H1 (cell line): ENCODE results near the gene COQ10B. TPM values are rescaled to one million over a fixed set of nuclear protein-coding genes. Genes with fewer than 3 reads are reported as not detected.

Source experiments
- CTCF ChIA-PET: fragments of 300-600 bp; sonication (Branson Sonifier 250); formaldehyde crosslinking; loops from one replicate; lab custom pipeline; 2021; ENCODE audit not compliant: partially characterized antibody; lab: Charles Lee
- POLR2A ChIA-PET: fragments of 300-600 bp; sonication (Branson Sonifier 250); formaldehyde crosslinking; loops from one replicate; lab custom pipeline; 2021; ENCODE audit warnings: inconsistent platforms; ENCODE audit not compliant: partially characterized antibody; lab: Charles Lee
- DNase-seq, 2 experiments: peaks; one replicate each; pipeline versions ENCODE4 v3.0.0 to v3.0.0-alpha.2; 2010 to 2022; ENCODE audit warnings: low spot score in 2 of 2, low read depth in 1 of 2, mixed read lengths in 1 of 2
- FAIRE-seq: peaks from 2 replicates; lab custom pipeline; 2011; peaks lifted over from hg19 to GRCh38; lab: Jason Lieb, UNC
- H2AFZ ChIP-seq: 2 replicates; pipeline ENCODE4 v1.8.1; 2012; ENCODE audit warnings: low read length, inconsistent platforms
- H2AK5ac ChIP-seq: 2 replicates; pipeline ENCODE4 v1.6.1; 2013; ENCODE audit warnings: low read depth, low read length
- H2BK120ac ChIP-seq: replicated peaks from 2 replicates; pipeline ENCODE3; 2013; ENCODE audit warnings: low read depth, low read length, inconsistent platforms
- H2BK12ac ChIP-seq: 2 replicates; pipeline ENCODE4 v1.6.1; 2013; ENCODE audit warnings: low read depth, low read length
- H2BK15ac ChIP-seq: 2 replicates; pipeline ENCODE4 v1.6.1; 2013; ENCODE audit warnings: low read length
- H2BK20ac ChIP-seq: 2 replicates; pipeline ENCODE4 v1.6.1; 2013; ENCODE audit warnings: low read length
- H2BK5ac ChIP-seq: 2 replicates; pipeline ENCODE4 v1.6.1; 2013; ENCODE audit warnings: low read depth, low read length
- H3K14ac ChIP-seq: 2 replicates; pipeline ENCODE4 v1.6.1; 2013; ENCODE audit warnings: inconsistent platforms; ENCODE audit not compliant: insufficient read length
- H3K18ac ChIP-seq: 2 replicates; pipeline ENCODE4 v1.6.1; 2013; ENCODE audit warnings: low read length; ENCODE audit errors: extremely low read depth
- H3K23ac ChIP-seq: 2 replicates; pipeline ENCODE4 v1.6.1; 2013; ENCODE audit warnings: inconsistent platforms; ENCODE audit not compliant: insufficient read length
- H3K23me2 ChIP-seq: 2 replicates; pipeline ENCODE4 v1.6.1; 2013; ENCODE audit warnings: low read depth, low read length
- H3K27ac ChIP-seq: 2 replicates; pipeline ENCODE4 v1.6.1; 2011; ENCODE audit warnings: low read depth, low read length, inconsistent platforms
- H3K27me3 ChIP-seq, 4 experiments: replicated peaks in 1 of 4; 1 replicate in 1 of 4; 2 replicates in 3 of 4; pipeline versions ENCODE4 v1.6.1 to v1.8.1; 2011 to 2013; ENCODE audit warnings: low read length in 3 of 4, mild to moderate bottlenecking in 3 of 4, inconsistent platforms in 2 of 4, mixed read lengths in 2 of 4, moderate library complexity in 1 of 4; ENCODE audit not compliant: control insufficient read depth in 3 of 4, insufficient read depth in 3 of 4; ENCODE audit errors: extremely low read depth in 1 of 4
- H3K36me3 ChIP-seq, 4 experiments: 2 replicates each; pipeline versions ENCODE4 v1.6.1 to v1.8.1; 2011 to 2013; ENCODE audit warnings: mild to moderate bottlenecking in 4 of 4, low read length in 3 of 4, moderate library complexity in 2 of 4, control low read depth in 1 of 4, inconsistent platforms in 1 of 4; ENCODE audit not compliant: insufficient read depth in 4 of 4, control insufficient read depth in 2 of 4
- H3K4ac ChIP-seq: replicated peaks from 2 replicates; pipeline ENCODE3; 2013; ENCODE audit warnings: low read length, low read depth, mixed read lengths, inconsistent platforms; ENCODE audit not compliant: insufficient read length
- H3K4me1 ChIP-seq, 4 experiments: replicated peaks in 1 of 4; 1 replicate in 1 of 4; 2 replicates in 3 of 4; pipeline versions ENCODE4 v1.6.1 to v1.8.1; 2011 to 2013; ENCODE audit warnings: low read length in 3 of 4, inconsistent platforms in 2 of 4, mixed read lengths in 1 of 4; ENCODE audit not compliant: insufficient read depth in 4 of 4, control insufficient read depth in 3 of 4
- H3K4me2 ChIP-seq, 2 experiments: 2 replicates each; pipeline versions ENCODE4 v1.6.1 to v1.8.1; 2011 to 2013; ENCODE audit warnings: low read depth in 2 of 2, low read length in 2 of 2, control low read depth in 1 of 2, inconsistent platforms in 1 of 2, mild to moderate bottlenecking in 1 of 2; ENCODE audit not compliant: insufficient read depth in 1 of 2
- H3K4me3 ChIP-seq, 4 experiments: fragments of 200-600, 300-600 bp in 1 of 4; sonication (generic), shearing (Covaris generic), sonication (Bioruptor Twin) in 1 of 4; 2 replicates each; pipeline versions ENCODE4 v1.5.1 to v1.8.1; 2011 to 2016; ENCODE audit warnings: low read length in 4 of 4, low read depth in 3 of 4, control low read depth in 2 of 4, inconsistent platforms in 2 of 4, mild to moderate bottlenecking in 2 of 4, mixed read lengths in 1 of 4, moderate library complexity in 1 of 4; ENCODE audit not compliant: insufficient read depth in 2 of 4; ENCODE audit errors: extremely low read depth in 1 of 4
- H3K56ac ChIP-seq: replicated peaks from 2 replicates; pipeline ENCODE3; 2013; ENCODE audit warnings: low read depth, mild to moderate bottlenecking, mixed read lengths, low read length, inconsistent platforms; ENCODE audit not compliant: insufficient read length
- H3K79me1 ChIP-seq: 2 replicates; pipeline ENCODE4 v1.6.1; 2013; ENCODE audit warnings: low read depth, low read length, control low read depth
- H3K79me2 ChIP-seq, 2 experiments: 2 replicates each; pipeline versions ENCODE4 v1.6.1 to v1.8.1; 2012 to 2013; ENCODE audit warnings: low read length in 2 of 2, mild to moderate bottlenecking in 2 of 2, inconsistent platforms in 1 of 2; ENCODE audit not compliant: insufficient read depth in 2 of 2, control insufficient read depth in 1 of 2
- H3K9ac ChIP-seq, 4 experiments: replicated peaks in 1 of 4; 1 replicate in 1 of 4; 2 replicates in 3 of 4; pipeline versions ENCODE4 v1.6.1 to v1.8.1; 2011 to 2013; ENCODE audit warnings: low read depth in 3 of 4, low read length in 3 of 4, control low read depth in 2 of 4, mild to moderate bottlenecking in 2 of 4, moderate library complexity in 2 of 4, inconsistent platforms in 1 of 4; ENCODE audit errors: extremely low read depth in 1 of 4
- H3K9me3 ChIP-seq, 2 experiments: 2 replicates each; pipeline versions ENCODE4 v1.6.1 to v1.8.1; 2012 to 2013; ENCODE audit warnings: mild to moderate bottlenecking in 2 of 2, moderate library complexity in 2 of 2, control low read depth in 1 of 2, inconsistent platforms in 1 of 2, low read depth in 1 of 2, low read length in 1 of 2, mixed read lengths in 1 of 2; ENCODE audit not compliant: insufficient read depth in 2 of 2
- H4K20me1 ChIP-seq, 2 experiments: replicated peaks in 1 of 2; 2 replicates each; pipeline versions ENCODE3 to v1.8.1; 2011 to 2013; ENCODE audit warnings: inconsistent platforms in 2 of 2, low read length in 2 of 2, mild to moderate bottlenecking in 1 of 2; ENCODE audit not compliant: insufficient read depth in 2 of 2, control insufficient read depth in 1 of 2
- H4K5ac ChIP-seq: 2 replicates; pipeline ENCODE4 v1.6.1; 2013; ENCODE audit warnings: low read length, low read depth, mixed read lengths, inconsistent platforms; ENCODE audit not compliant: insufficient read length
- H4K8ac ChIP-seq: 2 replicates; pipeline ENCODE4 v1.8.0; 2013; ENCODE audit warnings: mild to moderate bottlenecking, moderate library complexity, low read length, inconsistent platforms; ENCODE audit not compliant: insufficient read depth; ENCODE audit errors: extremely low read depth
- H4K91ac ChIP-seq: replicated peaks from 2 replicates; pipeline ENCODE3; 2013; ENCODE audit warnings: low read length, mixed read lengths, inconsistent platforms; ENCODE audit not compliant: insufficient read length
- CHD1 ChIP-seq: IDR thresholded peaks from 2 replicates; pipeline ENCODE4 v1.6.1; 2012; ENCODE audit warnings: low read depth, low read length, improper control_type of control experiment
- CTCF ChIP-seq, 3 experiments: IDR thresholded peaks; 1 replicate in 2 of 3; 2 replicates in 1 of 3; pipeline versions ENCODE4 v1.5.1 to v1.6.1; 2011; ENCODE audit warnings: low read length in 3 of 3, mild to moderate bottlenecking in 3 of 3, inconsistent platforms in 2 of 3, low read depth in 1 of 3, moderate library complexity in 1 of 3; ENCODE audit not compliant: insufficient read depth in 1 of 3; ENCODE audit errors: control extremely low read depth in 1 of 3
- RFX5 ChIP-seq: IDR thresholded peaks from 2 replicates; pipeline ENCODE4 v1.6.1; 2011; ENCODE audit warnings: low read depth, low read length, improper control_type of control experiment, borderline replicate concordance
- SP1 ChIP-seq: IDR thresholded peaks from 2 replicates; pipeline ENCODE4 v1.6.1; 2011; ENCODE audit warnings: low read depth, low read length
- SP4 ChIP-seq: IDR thresholded peaks from 2 replicates; pipeline ENCODE4 v1.6.1; 2012; ENCODE audit warnings: low read length, inconsistent platforms
- SUZ12 ChIP-seq: fragments of 200-600 bp; sonication (generic); IDR thresholded peaks from 2 replicates; pipeline ENCODE4 v1.6.1; 2012; ENCODE audit warnings: mild to moderate bottlenecking, inconsistent platforms, low read length, moderate library complexity, mixed read lengths
- WGBS, 2 experiments: shearing (Covaris generic) in 1 of 2; methylation state at CpG; one replicate each; pipeline versions ENCODE4 v1.1.6 to v1.1.7; 2013 to 2015; ENCODE audit warnings: low lambda C conversion rate in 2 of 2, mixed read lengths in 2 of 2, inconsistent platforms in 1 of 2, low coverage in 1 of 2, missing lambda C conversion rate in 1 of 2; ENCODE audit not compliant: insufficient replicate concordance in 2 of 2, insufficient coverage in 1 of 2, insufficient read length in 1 of 2; ENCODE audit errors: extremely low coverage in 1 of 2, missing lambda C conversion rate in 1 of 2; 5-methylcytosine and 5-hydroxymethylcytosine counted together
- polyA plus RNA-seq, 7 experiments: library from polyadenylated mRNA; depleted of rRNA in 3 of 7; stranded (reverse) in 5 of 7; unstranded in 2 of 7; fragments of >200 nt in 5 of 7; fragments of 200-250 nt in 2 of 7; gene quantifications; 1 replicate in 5 of 7; 2 replicates in 1 of 7; 4 replicates in 1 of 7; pipeline versions ENCODE4 v1.2.1 to v1.2.3, GENCODE V29; 2011 to 2013; ENCODE audit warnings: missing spikeins in 2 of 7, mixed read lengths in 2 of 7
- total RNA-seq: library from RNA; stranded (reverse); fragmentation: NEBNext Ultra II Directional; extraction: Animal tissue kit (Norgen Biotek cat#: 25700); gene quantifications from 2 replicates; pipeline ENCODE4 v1.2.1, GENCODE V29; 2021

COQ10B gene
- total and polyA plus RNA-seq, 2 of the 8 experiments (the other 6 are each of a cell fraction or from before 2014, with no cell fraction given) = 1.9 to 17.3 TPM

GRCh38 chr2:197437380-197437779, 16.0 kb upstream of the COQ10B start:
- H2BK15ac ChIP-seq = no peak overlapping the region
- H3K18ac ChIP-seq = no peak overlapping the region
- H3K23ac ChIP-seq = no peak overlapping the region
- no peak overlapping the region for H3K4ac ChIP-seq
- peaks cover 3 to 6% of the 10 kb centered on the region in 2 experiments for H4K20me1 ChIP-seq
- no peaks in the 10 kb centered on the region for H3K36me3 ChIP-seq
- no peak overlapping the region for H2AFZ ChIP-seq
- no peak for DNase-seq
- H4K5ac ChIP-seq = no peak overlapping the region
- H2BK12ac ChIP-seq = no peak overlapping the region
- H3K79me2 ChIP-seq = peaks cover 24 to 35% of the 10 kb centered on the region in 2 experiments
- FAIRE-seq = no peak
- H4K8ac ChIP-seq = no peak overlapping the region
- no peaks in the 10 kb centered on the region for H3K27me3 ChIP-seq
- no peak overlapping the region for H2BK5ac ChIP-seq
- H2BK120ac ChIP-seq = no peak overlapping the region
- H4K91ac ChIP-seq = no peak overlapping the region
- H3K56ac ChIP-seq = no peak overlapping the region
- no peak overlapping the region for H3K14ac ChIP-seq
- no peak overlapping the region for H3K27ac ChIP-seq
- H3K9me3 ChIP-seq = no peaks in the 10 kb centered on the region
- no peak overlapping the region for H3K4me2 ChIP-seq
- H3K9ac ChIP-seq = no peak overlapping the region
- no peak overlapping the region for H2AK5ac ChIP-seq
- peaks cover 0 to 4% (median 1%) of the 10 kb centered on the region in 4 experiments; a peak in 2 of 7 replicates for H3K4me1 ChIP-seq
- ChIA-PET POLR2A (interaction anchor here (0.6 to 0.7 kb wide), 2 partner anchors 12 to 35 kb away, joined by 3 to 5 read pairs; no protein-coding TSS in a partner anchor), CTCF (interaction anchor here (0.6 to 1.3 kb wide), 3 partner anchors 13 to 69 kb away, joined by 3 to 5 read pairs (median 4); no protein-coding TSS in a partner anchor)
- peaks cover 5% of the 10 kb centered on the region; the same call in 1 of the 2 replicates for H3K79me1 ChIP-seq
- WGBS, 2 experiments = 95% methylated on average over 2 of the region's 2 CpGs; no CpG with 5 or more reads in 1 of the 2 experiments
- H3K23me2 ChIP-seq = peaks cover 6% of the 10 kb centered on the region
- no peak overlapping the region for H3K4me3 ChIP-seq
- H2BK20ac ChIP-seq = no peak overlapping the region
- TF ChIP-seq CHD1 (no peak), CTCF (IDR thresholded peaks at IDR 0.05; ENCODE audit: control extremely low read depth in 1 of 3, insufficient read depth in 1 of 3, low read depth in 1 of 3, low read length in 3 of 3) (no peak), SP4 (no peak), RFX5 (no peak), SP1 (no peak), SUZ12 (no peak)
